Activated effector memory CD4-positive, alpha-beta T cell treated with Interleukin-2 at 50 U/mL for 16 hours (primary cell): ENCODE data around the gene NKD1.
A peak's percentile ranks its signal among the peaks of the same experiment; 100 is the strongest.

Experiments
- DNase-seq: peaks from one replicate; pipeline ENCODE4 v3.0.0-alpha.2; 2020

Gene NKD1

DNA sequence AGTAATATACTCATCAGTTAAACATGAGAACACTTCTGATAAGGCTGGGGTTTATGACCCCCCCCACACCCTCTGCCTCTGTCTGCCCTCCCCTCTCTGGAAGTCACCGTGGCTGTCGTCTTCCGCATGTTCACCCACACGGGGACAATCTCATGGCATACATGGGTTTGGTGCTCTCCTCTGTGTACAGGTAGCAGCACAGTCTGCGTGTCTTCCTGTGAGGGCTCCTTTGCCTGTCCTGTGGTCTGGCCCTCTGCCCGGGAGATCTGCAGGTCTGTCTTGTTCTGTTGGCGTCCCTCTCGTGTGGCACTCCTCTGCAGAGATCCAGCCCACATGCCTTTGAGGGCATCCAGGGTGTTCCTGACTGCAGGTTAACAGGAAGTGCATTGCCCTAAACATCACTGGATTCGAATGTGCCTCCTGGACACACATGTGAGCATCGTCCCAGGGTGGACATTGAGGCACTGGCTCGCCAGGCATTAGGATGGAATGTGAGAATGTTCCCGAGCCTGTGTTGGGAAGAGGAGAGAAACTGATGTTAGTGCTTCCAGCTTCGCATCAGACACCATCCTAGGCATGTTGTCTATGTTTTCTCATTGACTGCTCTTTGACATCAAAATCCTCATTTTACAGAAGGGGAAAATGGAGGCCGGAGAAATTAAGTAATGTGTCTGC lies 54.5 kb downstream of the NKD1 start:
- DNase-seq = peak; percentile 53

DNA sequence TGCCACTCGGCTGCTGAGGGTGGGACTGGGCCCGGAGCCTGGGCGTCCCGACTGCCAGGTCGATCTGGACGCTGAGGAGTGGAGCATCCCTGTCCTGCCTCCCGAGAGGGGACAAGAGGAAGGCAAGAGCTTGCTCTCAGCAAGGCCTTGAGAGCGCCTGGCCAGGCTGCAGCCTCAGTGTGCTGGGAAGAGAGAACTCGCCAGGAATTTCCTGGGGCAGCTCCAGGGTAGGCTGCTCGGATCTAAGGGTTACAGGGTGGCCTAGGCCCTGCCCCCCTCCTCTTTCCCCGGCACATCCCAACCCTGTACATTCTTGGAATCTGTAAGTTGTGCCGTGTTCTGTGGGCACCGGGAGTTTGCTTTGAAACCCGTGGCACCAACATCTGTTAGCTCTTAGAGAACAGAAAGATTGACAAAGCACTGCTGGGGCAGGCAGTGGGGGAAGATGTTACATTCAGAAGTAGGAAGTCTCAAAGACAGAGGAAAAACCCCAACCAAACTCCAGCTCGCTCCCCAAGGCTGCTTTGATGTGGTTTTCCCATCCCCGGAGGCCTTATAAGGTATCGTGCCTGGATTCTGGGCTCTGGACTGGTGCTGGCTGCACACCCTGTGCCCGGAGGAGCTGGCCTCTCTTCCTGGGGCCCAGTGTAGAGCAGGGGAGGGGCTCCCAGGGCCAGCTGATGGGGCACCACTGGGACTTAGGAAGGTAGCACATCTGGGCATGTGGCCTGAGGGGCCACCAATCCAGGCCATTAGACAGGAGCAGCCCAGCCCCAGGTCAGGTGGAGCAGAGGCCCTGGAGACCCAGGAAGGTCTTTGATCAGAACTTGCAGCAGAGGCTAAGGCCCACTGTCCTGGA lies 55.2 kb downstream of the NKD1 start:
- DNase-seq = no peak

- DNase-seq = no peak
Observed at GRCh38 chr16:50604065-50604418, 55.8 kb downstream of the NKD1 start.

- DNase-seq = no peak
Observed at GRCh38 chr16:50604610-50605009, 56.4 kb downstream of the NKD1 start.

- no peak for DNase-seq
Observed at GRCh38 chr16:50605733-50606430, 57.7 kb downstream of the NKD1 start.

- no peak for DNase-seq
Observed at GRCh38 chr16:50606431-50607050, 58.3 kb downstream of the NKD1 start.

DNA sequence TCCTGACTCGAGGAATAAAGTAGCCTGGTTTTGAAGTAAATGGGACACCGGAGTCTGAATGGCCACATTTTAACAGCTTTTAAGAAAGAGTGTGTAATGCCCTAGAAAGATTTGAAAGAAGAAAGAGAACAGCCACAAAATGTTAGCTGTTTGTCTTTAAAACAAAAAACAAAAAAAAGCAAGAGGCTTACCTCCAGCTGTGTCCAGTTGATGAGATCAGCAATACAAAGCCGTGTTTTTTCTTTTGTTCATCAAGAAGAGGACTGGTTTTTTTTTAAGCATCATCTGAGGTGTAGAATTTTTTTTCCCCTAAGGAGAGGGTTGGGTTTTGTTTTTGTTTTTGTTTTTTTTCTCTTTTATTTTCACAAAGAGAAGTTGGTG lies 58.8 kb downstream of the NKD1 start:
- DNase-seq = no peak

DNA sequence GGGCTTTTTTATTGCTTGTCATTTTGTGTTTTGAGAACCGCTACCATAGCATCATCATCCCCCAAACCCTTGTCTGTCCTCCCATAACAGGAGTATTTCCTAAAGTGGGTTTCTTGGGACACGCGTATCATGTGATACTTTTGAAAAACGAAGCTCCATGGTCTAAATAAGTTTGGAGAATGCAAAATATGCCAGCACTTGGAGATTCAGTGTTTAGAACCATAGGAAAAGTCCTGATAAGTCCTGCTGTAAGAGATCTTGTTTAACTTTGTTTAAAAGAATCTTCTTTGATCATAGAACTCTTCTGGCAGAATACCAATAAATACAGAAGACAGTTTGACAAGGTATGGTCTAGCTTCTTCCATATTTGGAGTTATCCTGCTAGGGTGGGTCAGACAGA lies 59.3 kb downstream of the NKD1 start:
- DNase-seq = no peak

DNA sequence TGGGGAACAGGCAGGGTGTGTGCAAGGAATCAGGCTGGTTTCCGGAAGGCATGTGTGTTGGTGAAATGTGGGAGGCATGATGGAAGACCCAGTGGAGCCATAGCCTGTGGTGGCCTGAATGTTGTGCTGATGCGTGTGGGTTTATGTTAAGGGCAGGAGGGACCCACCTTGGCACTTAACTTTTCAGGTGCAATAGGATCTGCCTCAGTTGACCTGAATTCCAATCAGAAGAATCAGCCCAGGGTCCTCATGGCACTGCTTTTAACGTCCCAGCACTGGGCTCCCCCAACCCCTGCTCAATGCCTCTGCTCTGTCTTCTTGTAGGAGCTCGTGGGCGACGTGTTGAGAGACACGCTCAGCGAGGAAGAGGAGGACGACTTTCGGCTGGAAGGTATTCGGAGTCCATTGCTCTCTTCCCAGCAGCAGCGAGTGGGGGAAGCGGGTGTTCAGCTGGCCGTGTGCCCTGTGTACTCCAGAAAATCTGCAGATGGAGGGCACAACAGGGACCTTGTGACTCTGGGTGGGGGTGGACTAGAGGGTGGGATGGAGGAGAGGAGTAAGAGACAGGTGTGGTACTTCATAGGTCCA lies 59.9 kb downstream of the NKD1 start:
- DNase-seq = no peak

DNA sequence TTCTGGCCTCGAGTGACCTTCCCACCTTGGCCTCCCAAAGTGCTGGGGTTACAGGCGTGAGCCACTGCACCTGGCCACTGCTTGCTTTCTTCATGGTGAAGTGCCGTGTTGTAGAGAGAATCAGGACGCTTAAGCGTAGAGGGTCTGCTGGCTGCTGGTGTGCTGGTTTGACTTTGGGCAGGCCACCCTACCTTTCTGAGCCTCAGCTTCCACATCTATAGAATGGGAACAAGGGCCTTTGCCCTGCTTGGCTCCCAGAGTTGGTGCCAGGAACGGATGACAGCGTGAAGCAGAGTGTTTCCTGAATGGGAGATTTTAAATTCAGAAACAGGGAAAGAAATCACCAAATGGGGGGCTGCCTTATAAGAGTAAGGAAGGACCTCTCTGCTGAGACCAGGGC lies 60.9 kb downstream of the NKD1 start:
- DNase-seq = no peak

GRCh38 chr16:50609471-50609870 lies 61.3 kb downstream of the NKD1 start:
- DNase-seq = no peak

GRCh38 chr16:50610331-50611262 lies 62.4 kb downstream of the NKD1 start:
- no peak for DNase-seq

- DNase-seq = no peak
Observed at GRCh38 chr16:50611332-50611934, 63.2 kb downstream of the NKD1 start.

GRCh38 chr16:50611995-50612848 lies 64.0 kb downstream of the NKD1 start:
- no peak for DNase-seq

GRCh38 chr16:50612849-50613198 lies 64.6 kb downstream of the NKD1 start:
- no peak for DNase-seq

GRCh38 chr16:50613281-50613963 lies 65.2 kb downstream of the NKD1 start:
- DNase-seq = no peak

GRCh38 chr16:50613964-50614474 lies 65.8 kb downstream of the NKD1 start:
- no peak for DNase-seq

DNA sequence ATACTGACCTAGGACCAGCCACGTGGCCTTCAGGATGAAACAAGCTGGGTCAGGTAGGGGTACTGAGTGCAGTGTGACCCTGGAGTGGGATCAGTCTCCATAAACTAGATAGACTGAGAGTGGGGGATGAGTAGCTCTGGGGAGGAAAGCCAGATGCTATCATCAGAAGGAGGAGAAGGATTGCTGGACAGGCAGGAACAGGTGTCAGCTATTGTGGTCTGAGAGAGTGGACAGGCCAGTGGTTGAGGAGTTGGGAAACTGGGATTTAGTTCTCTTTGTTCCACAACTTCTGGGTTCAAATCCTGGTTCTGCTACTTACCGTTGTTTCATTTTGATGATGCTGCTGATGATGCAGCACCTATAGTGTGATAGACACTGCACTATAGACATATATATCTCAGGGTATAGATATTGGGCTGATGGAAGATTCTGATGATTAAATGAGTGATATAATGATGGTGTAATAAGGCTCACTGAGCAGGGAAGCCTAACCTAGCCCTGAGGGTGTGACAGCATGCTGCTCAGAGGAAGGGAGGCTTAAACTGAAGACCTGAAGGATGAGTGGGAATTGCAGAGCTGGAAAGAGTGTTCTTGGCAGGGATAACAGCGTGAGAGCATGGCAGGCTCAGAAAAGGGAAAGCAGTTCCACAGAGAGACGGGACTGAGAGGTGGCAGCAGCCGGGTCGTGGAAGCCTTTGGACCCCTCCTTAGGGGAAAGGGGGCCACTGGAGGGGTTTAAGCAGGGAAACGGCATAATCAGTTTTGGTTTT lies 66.9 kb downstream of the NKD1 start:
- DNase-seq = no peak

DNA sequence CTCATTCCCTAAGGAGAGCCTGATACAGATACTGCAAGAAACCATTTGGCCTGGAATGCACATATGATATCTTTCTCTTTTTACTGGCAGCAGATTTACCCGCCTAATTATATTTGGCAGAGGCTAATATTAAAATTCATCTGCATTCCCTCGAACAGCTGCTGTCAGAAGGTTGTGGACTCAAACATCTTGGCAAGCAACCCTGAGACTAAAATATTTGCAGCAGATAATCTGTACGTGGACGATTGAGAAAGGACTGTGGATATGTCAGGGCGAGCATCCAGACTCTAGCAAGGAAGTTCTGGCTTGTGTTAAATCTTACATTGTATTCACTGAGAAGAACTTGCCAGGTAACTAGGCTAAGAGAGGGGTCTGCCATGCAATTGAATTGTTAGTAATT lies 67.7 kb downstream of the NKD1 start:
- DNase-seq = no peak
